Spinal cord (tissue), 4 donors: ENCODE data around the gene SULT1C2. TPM values are rescaled to one million over a fixed set of nuclear protein-coding genes. Genes with fewer than 3 reads are reported as not detected.

Experiments used
- polyA plus RNA-seq, 2 donors: library from polyadenylated mRNA; unstranded; fragments of 120-200 nt; gene quantifications; one replicate each; pipeline ENCODE4 v1.2.1, GENCODE V29; 2013; ENCODE audit not compliant: insufficient read length in 2 of 2
- total RNA-seq, 2 donors: library from RNA; depleted of rRNA in 1 of 2; stranded (reverse); fragments of 120-200 nt in 1 of 2; fragments of >200 nt in 1 of 2; gene quantifications; one replicate each; pipeline versions ENCODE4 v1.2.3 to v1.2.4, GENCODE V29; 2013 to 2014

Gene SULT1C2
- total and polyA plus RNA-seq, 4 donors = 0.95 to 4.4 (median 2.8) TPM

Other genes with a start within 250 kb of the SULT1C2 start
- gene SULT1C3, start 48.9 kb upstream of the SULT1C2 start, total RNA-seq = not detected
- not detected for gene SULT1C3, start 48.9 kb upstream of the SULT1C2 start, polyA plus RNA-seq
- gene SULT1C4, start 89.1 kb downstream of the SULT1C2 start, total RNA-seq = 10 to 100 TPM; 36.0 to 36.7 TPM
- gene SULT1C4, start 89.1 kb downstream of the SULT1C2 start, polyA plus RNA-seq = 10 to 100 TPM; 35.1 to 36.6 TPM
- 10 to 100 TPM; 36.3 to 59.5 TPM for gene GCC2, start 160.3 kb downstream of the SULT1C2 start, total RNA-seq
- gene GCC2, start 160.3 kb downstream of the SULT1C2 start, polyA plus RNA-seq = 10 to 100 TPM; 24.5 to 29.9 TPM
- gene LIMS1, start 245.6 kb downstream of the SULT1C2 start, total RNA-seq = 10 to 100 TPM; 42.8 to 46.1 TPM
- gene LIMS1, start 245.6 kb downstream of the SULT1C2 start, polyA plus RNA-seq = 10 to 100 TPM; 26.2 to 34.6 TPM